Measurements from ENCODE around the gene DHPS.
"Not testable (repeated sequence)": the region's sequence is repeated elsewhere in the genome, so short reads cannot be mapped to it uniquely, and the experiment has no call there.

Gene DHPS

DNA sequence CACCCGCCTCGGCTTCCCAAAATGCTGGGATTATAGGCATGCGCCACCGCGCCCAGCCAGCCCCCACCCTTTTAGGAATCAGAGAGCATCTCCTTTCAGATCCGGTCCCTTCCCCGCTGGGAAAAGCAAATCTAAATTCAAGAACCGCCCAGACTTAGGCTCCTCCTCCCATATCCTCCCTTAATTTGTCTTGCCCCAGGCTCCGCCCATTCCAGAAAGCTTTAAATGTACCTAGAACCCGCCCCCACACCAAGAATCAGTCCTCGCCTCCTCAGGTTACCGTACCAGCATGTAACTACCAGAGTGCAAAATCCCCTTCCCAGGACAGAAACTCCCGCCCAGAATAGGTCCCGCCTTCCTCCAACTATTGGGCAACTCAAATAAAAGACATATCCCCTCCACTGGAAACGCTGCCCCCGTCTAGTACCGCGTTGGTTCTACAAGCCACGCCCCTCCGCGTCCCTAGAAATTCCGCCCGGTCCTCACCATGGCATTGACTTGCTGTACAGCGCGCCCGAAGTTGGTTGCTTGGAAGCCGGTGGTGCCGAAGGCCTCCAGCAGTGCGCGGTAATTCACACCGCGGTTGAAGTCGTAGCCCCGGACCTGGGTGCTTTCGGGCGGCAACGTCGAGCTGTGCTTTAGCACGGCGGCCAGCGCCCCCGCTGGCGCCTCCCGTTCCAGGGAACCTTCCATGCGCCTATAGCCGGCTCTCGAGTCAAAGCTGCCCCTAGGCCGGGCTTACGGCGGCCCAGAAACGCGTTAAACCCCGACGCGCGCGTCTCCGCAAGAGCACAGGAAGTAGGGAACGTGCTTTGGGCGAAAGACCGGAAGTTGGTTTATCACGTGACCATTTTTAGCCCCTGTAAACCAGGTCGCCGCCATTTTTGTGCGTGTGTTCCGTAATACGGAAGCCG, at the start of gene DHPS:
Gene DHPS (minus strand): TSS at position 807 of the 914 bp plus-strand sequence. CDS start 114 bp downstream, at position 693.
- peak; percentile 71 to 75 for DNase-seq (ENCODE audit: low read depth in 2 of 2)

DNA sequence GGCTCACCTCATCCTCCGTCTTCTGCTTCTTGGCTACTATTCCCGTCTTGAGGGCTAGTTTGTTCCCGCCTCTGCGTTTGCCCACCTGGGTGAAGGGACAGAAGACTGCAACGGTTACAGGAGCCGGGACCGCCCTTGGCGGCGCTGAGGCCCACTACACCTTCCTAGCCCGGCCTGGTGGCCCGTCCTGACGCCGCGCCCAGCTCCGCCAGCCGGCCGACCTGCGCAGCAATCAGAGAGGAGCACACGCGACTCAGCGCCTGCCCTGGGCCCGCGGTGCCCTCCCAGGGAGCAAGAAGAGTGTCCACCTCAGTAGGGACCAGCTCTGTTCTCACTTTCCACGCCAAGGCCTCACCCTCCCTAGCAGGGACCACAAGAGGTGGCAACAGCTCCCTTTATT, 49.7 kb upstream of the DHPS start:
- no peak for DNase-seq (ENCODE audit: low read depth in 2 of 2)

- DNase-seq (ENCODE audit: low read depth in 2 of 2): no peak
Measured at GRCh38 chr19:12730064-12730463, 48.4 kb upstream of the DHPS start.

- DNase-seq (ENCODE audit: low read depth in 2 of 2): no peak
Measured at GRCh38 chr19:12727745-12728433, 46.2 kb upstream of the DHPS start.

- DNase-seq (ENCODE audit: low read depth in 2 of 2): no peak
Measured at GRCh38 chr19:12726988-12727316, 45.3 kb upstream of the DHPS start.

DNA sequence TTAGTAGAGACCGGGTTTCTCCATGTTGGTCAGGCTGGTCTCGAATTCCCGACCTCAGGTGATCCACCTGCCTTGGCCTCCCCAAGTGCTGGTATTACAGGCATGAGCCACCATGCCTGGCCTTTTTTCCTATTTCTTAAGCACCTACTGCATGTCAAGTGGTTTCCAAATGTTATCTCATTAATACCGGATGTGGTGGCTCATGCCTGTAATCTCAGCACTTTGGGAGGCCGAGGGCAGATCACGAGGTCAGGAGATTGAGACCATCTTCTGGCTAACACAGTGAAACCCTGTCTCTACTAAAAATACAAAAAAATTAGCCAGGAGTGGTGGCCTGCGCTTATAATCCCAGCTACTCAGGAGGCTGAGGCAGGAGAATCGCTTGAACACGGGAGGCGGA, 43.9 kb upstream of the DHPS start:
- DNase-seq (ENCODE audit: low read depth in 2 of 2): not testable (repeated sequence)

- peak in 1 of 2 donors; percentile 41 for DNase-seq (ENCODE audit: low read depth in 2 of 2)
Measured at GRCh38 chr19:12723641-12724426, 42.2 kb upstream of the DHPS start, which contains the start of gene TNPO2. TSS of gene TNPO2 (minus strand) at chr19:12723932. CDS start at chr19:12720977, 2,955 bp downstream.

GRCh38 chr19:12723381-12723640, 41.6 kb upstream of the DHPS start:
- DNase-seq (ENCODE audit: low read depth in 2 of 2): no peak

GRCh38 chr19:12722566-12723380, 41.1 kb upstream of the DHPS start:
- DNase-seq (ENCODE audit: low read depth in 2 of 2): peak; percentile 80 to 84

DNA sequence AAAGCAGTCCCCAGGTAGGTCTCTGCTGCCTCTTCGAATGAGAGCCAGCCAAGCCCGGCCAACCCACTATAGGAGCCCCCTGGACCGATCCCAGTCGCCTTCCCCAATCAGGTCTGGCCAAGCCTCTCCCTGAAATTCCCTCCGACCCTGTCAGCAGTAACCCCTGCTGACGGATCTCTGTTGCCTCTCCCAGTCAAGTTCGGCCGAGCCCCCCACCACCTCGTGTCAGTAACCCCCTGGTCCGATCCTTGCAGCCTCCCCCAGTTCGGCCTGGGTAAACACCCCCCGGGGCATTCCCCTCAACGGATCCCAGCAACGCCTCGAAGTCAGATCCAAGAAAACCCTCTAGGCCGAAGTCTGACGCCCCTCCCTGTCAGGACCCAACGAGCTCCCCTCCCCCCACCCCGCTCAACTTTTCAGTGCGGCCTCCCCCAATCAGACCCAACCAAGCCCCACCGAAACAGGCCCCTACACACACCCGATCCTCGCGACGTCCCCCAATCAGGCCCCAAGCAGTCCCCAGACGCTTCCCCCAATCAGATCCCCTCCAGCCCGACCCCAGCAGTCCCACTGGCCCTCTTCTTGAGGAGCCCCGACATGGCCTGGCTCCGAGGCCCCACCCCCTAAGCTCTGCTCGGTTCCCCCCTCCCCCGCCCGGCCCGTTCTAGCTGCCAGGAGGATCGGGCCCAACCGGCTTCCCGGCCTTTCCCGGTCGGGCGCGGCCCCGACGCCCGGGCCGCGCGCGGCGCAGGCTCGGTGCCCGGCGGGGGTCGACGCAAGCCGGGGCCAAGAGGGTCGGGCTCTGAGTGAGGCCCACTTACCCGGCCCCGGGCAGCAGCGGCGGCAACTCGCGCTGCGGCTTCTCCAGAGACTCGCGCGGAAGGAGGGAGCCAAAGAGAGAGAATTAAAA, 40.2 kb upstream of the DHPS start:
- no peak for DNase-seq (ENCODE audit: low read depth in 2 of 2)

DNA sequence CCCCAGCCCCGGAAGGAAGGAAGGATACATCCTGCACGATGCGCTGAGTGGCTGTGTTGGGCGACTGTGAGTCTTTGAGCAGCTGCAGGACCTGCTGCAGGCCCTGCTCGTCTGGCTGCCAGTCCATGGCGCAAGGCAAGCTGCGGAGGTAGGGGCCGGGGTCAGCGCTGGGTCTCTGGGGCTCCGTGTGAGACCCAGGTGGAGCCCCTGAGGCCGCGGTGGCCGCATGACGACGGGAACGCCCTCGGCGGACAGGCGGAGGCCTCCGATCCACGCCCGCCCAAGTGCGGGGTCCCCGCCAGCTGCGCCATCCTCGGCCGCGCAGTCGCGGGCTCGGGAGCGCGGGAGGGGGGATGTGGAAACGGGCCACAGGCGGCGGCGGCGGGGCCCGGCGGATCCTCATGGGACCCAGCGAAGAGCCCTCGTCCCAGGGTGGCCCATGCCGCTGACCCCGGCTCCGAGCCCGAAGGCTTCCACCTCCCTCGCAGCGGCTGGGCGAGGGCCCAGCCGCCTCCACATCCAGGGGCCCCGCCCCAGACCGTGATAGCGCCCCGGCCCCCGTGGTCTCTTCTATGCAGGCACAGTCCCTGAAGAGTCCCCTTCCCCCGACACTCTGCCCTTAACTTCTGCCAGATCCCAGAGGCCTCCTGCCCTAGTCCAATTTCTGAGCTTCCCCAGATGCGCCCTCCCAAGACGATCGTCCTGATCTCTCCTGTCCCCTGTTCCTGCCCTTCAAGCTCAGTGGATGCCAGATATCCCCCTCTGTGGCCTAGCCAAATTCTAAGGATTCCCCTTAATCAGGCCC, 39.4 kb upstream of the DHPS start:
- DNase-seq (ENCODE audit: low read depth in 2 of 2): no peak

- no peak for DNase-seq (ENCODE audit: low read depth in 2 of 2)
Measured at GRCh38 chr19:12720296-12720695, 38.6 kb upstream of the DHPS start.

GRCh38 chr19:12715929-12716328, 34.2 kb upstream of the DHPS start:
- no peak for DNase-seq (ENCODE audit: low read depth in 2 of 2)

GRCh38 chr19:12715102-12715501, 33.4 kb upstream of the DHPS start:
- no peak for DNase-seq (ENCODE audit: low read depth in 2 of 2)

DNA sequence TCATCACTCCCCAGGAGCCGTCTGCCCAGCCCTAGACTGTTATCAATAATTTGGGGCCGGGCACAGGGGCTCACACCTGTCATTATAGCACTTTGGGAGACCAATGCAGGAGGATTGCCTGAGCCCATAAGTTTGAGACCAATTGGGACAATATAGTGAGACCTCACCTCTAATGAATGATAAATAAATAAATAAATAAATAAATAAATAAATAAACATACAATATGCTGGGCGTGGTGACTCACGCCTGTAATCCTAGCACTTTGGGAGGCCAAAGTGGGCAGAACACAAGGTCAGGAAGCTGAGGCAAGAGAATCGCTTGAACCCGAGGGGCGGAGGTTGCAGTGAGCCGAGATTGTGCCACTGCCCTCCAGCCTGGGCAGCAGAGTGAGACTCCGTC, 31.6 kb upstream of the DHPS start:
- DNase-seq (ENCODE audit: low read depth in 2 of 2): not testable (repeated sequence)

DNA sequence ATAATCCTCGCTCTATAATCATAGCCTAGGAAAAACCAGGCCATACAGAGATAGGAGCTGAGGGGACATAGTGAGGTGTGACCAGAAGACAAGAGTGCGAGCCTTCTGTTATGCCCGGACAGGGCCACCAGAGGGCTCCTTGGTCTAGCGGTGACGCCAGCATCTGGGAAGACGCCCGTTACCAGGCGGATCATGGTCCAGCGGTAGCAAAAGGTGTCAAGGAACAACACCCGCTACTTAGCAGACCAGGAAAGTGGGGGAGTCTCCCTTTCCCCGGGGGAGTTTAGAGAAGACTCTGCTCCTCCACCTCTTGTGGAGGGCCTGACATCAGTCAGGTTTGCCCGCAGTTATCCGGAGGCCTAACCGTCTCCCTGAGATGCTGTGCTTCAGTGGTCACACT, 30.4 kb upstream of the DHPS start:
- DNase-seq (ENCODE audit: low read depth in 2 of 2): not testable (repeated sequence)

GRCh38 chr19:12711187-12711586, 29.5 kb upstream of the DHPS start:
- DNase-seq (ENCODE audit: low read depth in 2 of 2): no peak

DNA sequence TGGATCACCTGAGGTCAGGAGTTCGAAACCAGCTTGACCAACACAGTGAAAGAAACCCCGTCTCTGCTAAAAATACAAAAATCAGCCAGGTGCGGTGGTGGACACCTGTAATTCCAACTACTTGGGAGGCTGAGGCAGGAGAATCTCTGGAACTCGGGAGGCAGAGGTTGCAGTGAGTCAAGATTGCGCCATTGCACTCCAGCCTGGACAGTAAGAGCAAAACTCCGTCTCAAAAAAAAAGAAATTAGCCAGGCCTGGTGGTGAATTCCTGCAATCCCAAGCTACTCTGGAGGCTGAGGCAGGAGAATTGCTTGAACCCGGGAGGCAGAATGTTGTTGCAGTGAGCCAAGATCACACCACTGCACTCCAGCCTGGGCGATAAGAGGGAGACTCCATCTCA, 27.0 kb upstream of the DHPS start:
- DNase-seq (ENCODE audit: low read depth in 2 of 2): no peak

- DNase-seq (ENCODE audit: low read depth in 2 of 2): no peak
Measured at GRCh38 chr19:12706332-12706718, 24.6 kb upstream of the DHPS start.

Data from stimulated activated CD8-positive, alpha-beta memory T cell treated with anti-CD3 and anti-CD28 coated beads, Interleukin-7, amount 100 ng/mL, for 1 hour (primary cell).